Endothelial cell of umbilical vein (primary cell): ENCODE data around the gene UBL5. TPM values are rescaled to one million over a fixed set of nuclear protein-coding genes. Genes with fewer than 3 reads are reported as not detected.

Experiments
- BruUV-seq: library from RNA; stranded (reverse); fragments of 400-500 nt; replicated peaks from 2 replicates; lab custom pipeline; 2021; lab: Mats Ljungman, UMichigan
- CTCF ChIA-PET: fragments of 300-600, 350-600 bp; sonication (Branson Sonifier 250); formaldehyde crosslinking; loops from one replicate; lab custom pipeline; 2021; ENCODE audit warnings: antibody characterized with exemption, inconsistent platforms; lab: Charles Lee
- POLR2A ChIA-PET: fragments of 300-600, 350-600 bp; sonication (Branson Sonifier 250); formaldehyde crosslinking; loops from one replicate; lab custom pipeline; 2021; ENCODE audit warnings: antibody characterized with exemption, inconsistent platforms; lab: Charles Lee
- DNase-seq: peaks from one replicate; pipeline ENCODE4 v3.0.0-alpha.2; 2011; ENCODE audit warnings: low read depth, low spot score
- FAIRE-seq: peaks from 2 replicates; lab custom pipeline; 2011; peaks lifted over from hg19 to GRCh38; lab: Jason Lieb, UNC
- H2AFZ ChIP-seq: 2 replicates; pipeline ENCODE4 v1.6.0; 2012; ENCODE audit warnings: low read depth, low read length, control low read depth, inconsistent platforms
- H3K27ac ChIP-seq: 2 replicates; pipeline ENCODE4 v1.5.1; 2011; ENCODE audit warnings: low read depth, mild to moderate bottlenecking, control low read depth, low read length, moderate library complexity; ENCODE audit not compliant: insufficient read depth
- H3K27me3 ChIP-seq, 2 experiments: 2 replicates each; pipeline versions ENCODE4 v1.6.0 to v1.6.1; 2011; ENCODE audit warnings: low read length in 2 of 2, mixed read lengths in 1 of 2; ENCODE audit not compliant: control insufficient read depth in 2 of 2, insufficient read depth in 2 of 2
- H3K36me3 ChIP-seq, 2 experiments: 2 replicates in 1 of 2; 3 replicates in 1 of 2; pipeline ENCODE4 v1.5.1; 2011; ENCODE audit warnings: low read length in 2 of 2, mild to moderate bottlenecking in 1 of 2, moderate library complexity in 1 of 2; ENCODE audit not compliant: control insufficient read depth in 2 of 2, insufficient read depth in 2 of 2; ENCODE audit errors: extremely low read depth in 1 of 2
- H3K4me1 ChIP-seq: 3 replicates; pipeline ENCODE4 v1.5.1; 2011; ENCODE audit warnings: mild to moderate bottlenecking, low read length; ENCODE audit not compliant: control insufficient read depth, insufficient read depth; ENCODE audit errors: extremely low read depth
- H3K4me2 ChIP-seq: 2 replicates; pipeline ENCODE4 v1.6.1; 2011; ENCODE audit warnings: low read length, control low read depth, mixed read lengths; ENCODE audit not compliant: insufficient read depth
- H3K4me3 ChIP-seq, 3 experiments: fragments of 200-600 bp in 1 of 3; sonication (generic), shearing (Covaris generic) in 1 of 3; replicated peaks in 1 of 3; 2 replicates each; pipeline ENCODE4 v1.5.1; 2011 to 2016; ENCODE audit warnings: control low read depth in 3 of 3, low read length in 3 of 3, mild to moderate bottlenecking in 2 of 3, inconsistent platforms in 1 of 3, low read depth in 1 of 3, moderate library complexity in 1 of 3; ENCODE audit not compliant: insufficient read depth in 1 of 3
- H3K79me2 ChIP-seq: 2 replicates; pipeline ENCODE4 v1.6.0; 2012; ENCODE audit warnings: low read length, inconsistent platforms; ENCODE audit not compliant: control insufficient read depth, insufficient read depth
- H3K9ac ChIP-seq: replicated peaks from 2 replicates; pipeline ENCODE3; 2011; ENCODE audit warnings: low read length, control low read depth; ENCODE audit not compliant: insufficient read depth; ENCODE audit errors: extremely low read depth
- H3K9me1 ChIP-seq: replicated peaks from 3 replicates; pipeline ENCODE4 v1.6.0; 2011; ENCODE audit warnings: mild to moderate bottlenecking, low read length; ENCODE audit not compliant: control insufficient read depth, insufficient read depth; ENCODE audit errors: extremely low read depth
- H3K9me3 ChIP-seq: replicated peaks from 2 replicates; pipeline ENCODE4 v1.5.1; 2012; ENCODE audit warnings: low read length, inconsistent platforms; ENCODE audit not compliant: control insufficient read depth, insufficient read depth
- H4K20me1 ChIP-seq: replicated peaks from 2 replicates; pipeline ENCODE3; 2011; ENCODE audit warnings: mild to moderate bottlenecking, low read length; ENCODE audit not compliant: control insufficient read depth, insufficient read depth; ENCODE audit errors: extremely low read depth
- FOS ChIP-seq: IDR thresholded peaks from 2 replicates; pipeline ENCODE4 v1.6.1; 2011; ENCODE audit warnings: mild to moderate bottlenecking, low read length, moderate library complexity, borderline replicate concordance; ENCODE audit not compliant: insufficient read depth
- JUN ChIP-seq: IDR thresholded peaks from 2 replicates; pipeline ENCODE4 v1.6.1; 2011; ENCODE audit warnings: borderline replicate concordance, low read depth; ENCODE audit not compliant: insufficient read length, insufficient read depth
- POLR2A ChIP-seq: IDR thresholded peaks from 2 replicates; pipeline ENCODE4 v1.6.1; 2012; ENCODE audit warnings: low read depth, mild to moderate bottlenecking, control low read depth, low read length
- POLR2AphosphoS5 ChIP-seq: IDR thresholded peaks from 2 replicates; pipeline ENCODE4 v1.6.1; 2012; ENCODE audit warnings: low read depth, mild to moderate bottlenecking, control low read depth, low read length, moderate library complexity; ENCODE audit not compliant: insufficient read depth
- dilution Hi-C: fragments of 300-500 bp; cut with MboI; formaldehyde crosslinking; loops from one replicate; pipeline ENCODE4 v1.15.0; 2019; ENCODE audit warnings: low sequenced_read_pairs; ENCODE audit not compliant: extremely low pct_ligation_motif_present
- intact Hi-C: fragments of 100-400 bp; cut with micrococcal nuclease; formaldehyde crosslinking; loops from one replicate; pipeline ENCODE4 v1.10.0; 2022
- polyA plus RNA-seq, 4 experiments: library from polyadenylated mRNA; depleted of rRNA in 3 of 4; stranded (reverse) in 3 of 4; unstranded in 1 of 4; fragments of >200 nt; gene quantifications; 2 replicates each; pipeline versions ENCODE4 v1.2.1 to v1.2.3, GENCODE V29; 2011 to 2012; ENCODE audit warnings: missing spikeins in 1 of 4
- total RNA-seq: library from RNA; stranded (reverse); gene quantifications from 2 replicates; pipeline ENCODE4 v1.2.3, GENCODE V29; 2021
- TF ChIP-seq, protein P1 (sequence below), 2 donors: IDR thresholded peaks; 1 replicate in 1 of 2; 2 replicates in 1 of 2; pipeline ENCODE4 v1.5.1; 2011; ENCODE audit warnings: low read length in 2 of 2, mild to moderate bottlenecking in 2 of 2, moderate library complexity in 2 of 2, control low read depth in 1 of 2, inconsistent platforms in 1 of 2, low read depth in 1 of 2; ENCODE audit not compliant: insufficient read depth in 1 of 2; ENCODE audit errors: extremely low read depth in 1 of 2
- TF ChIP-seq, protein P2 (sequence below): IDR thresholded peaks from 2 replicates; pipeline ENCODE4 v1.6.1; 2011; ENCODE audit not compliant: insufficient read depth, insufficient read length

UBL5 gene
- total and polyA plus RNA-seq, 2 donors (not counting 3 experiments of a cell fraction or from before 2014, with no cell fraction given) = 351 to 1,226 TPM

DNA sequence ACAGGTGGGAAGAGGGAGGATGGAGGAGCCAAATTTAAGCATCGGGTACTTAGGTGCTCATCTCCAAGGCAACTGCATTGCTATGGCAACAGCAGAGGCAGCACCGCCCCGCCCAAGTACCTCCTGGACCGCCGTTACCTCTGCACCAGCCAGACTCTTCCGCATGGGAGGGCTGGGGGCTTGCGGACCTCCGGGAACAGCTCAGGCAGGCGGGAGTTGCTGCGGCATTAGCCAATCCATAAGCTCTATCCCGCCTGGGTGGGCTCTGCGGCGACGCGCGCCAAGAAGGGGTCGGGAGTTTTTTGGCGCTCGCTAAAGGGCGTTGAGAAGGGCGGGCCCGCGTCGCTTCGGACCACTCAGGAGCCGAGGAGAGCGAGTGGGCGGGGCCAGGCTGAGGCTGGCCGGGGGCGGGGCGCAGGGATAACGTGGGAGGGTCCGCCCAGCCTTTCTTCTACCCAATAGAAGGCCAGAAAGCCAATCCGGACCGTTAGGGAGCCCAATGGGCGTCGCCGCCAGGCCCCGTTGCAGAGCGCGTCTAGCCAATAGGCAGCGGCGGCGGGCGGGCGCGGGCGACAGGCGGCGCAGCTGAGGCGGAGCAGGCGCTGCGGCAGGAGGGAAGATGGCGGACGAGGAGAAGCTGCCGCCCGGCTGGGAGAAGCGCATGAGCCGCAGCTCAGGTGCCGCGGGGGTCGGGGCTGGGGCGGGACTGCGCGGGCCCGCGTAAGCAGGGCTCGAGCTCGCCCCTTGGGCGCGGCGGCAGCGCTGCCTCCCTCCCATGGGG lies 7.2 kb downstream of the UBL5 start, which contains the start of gene PIN1:
Gene PIN1 (plus strand): TSS at position 593 of the 781 bp plus-strand sequence. CDS start 27 bp downstream, at position 620.
- Histone ChIP-seq H3K79me2 (peaks cover 21% of the 10 kb centered on the region), H3K9ac (peak within 1 kb of the TSS; percentile 71), H3K4me2 (peak within 1 kb of the TSS; percentile 95), H3K27ac (no peak within 1 kb of the TSS), H3K27me3 (no peaks in the 10 kb centered on the region), H3K9me1 (no peaks in the 10 kb centered on the region), H3K9me3 (no peaks in the 10 kb centered on the region), H3K36me3 (peaks cover 1 to 3% of the 10 kb centered on the region in 2 experiments), H2AFZ (peak within 1 kb of the TSS; percentile 66), H3K4me1 (peaks cover 9% of the 10 kb centered on the region), H3K4me3 (peak within 1 kb of the TSS; percentile 80 to 87 (median 86)), H4K20me1 (no peaks in the 10 kb centered on the region)
- POLR2A ChIA-PET = no interaction called here
- intact Hi-C loops (loop anchor here (1.0 kb wide), 1 partner anchor 16 kb away; the partner anchor contains the start of gene FBXL12), dilution Hi-C loops (no loop called here)
- CTCF ChIA-PET = interaction anchor here (1.0 to 1.4 kb wide), 2 partner anchors 10 to 36 kb away, joined by 4 read pairs; no protein-coding TSS in a partner anchor
- BruUV-seq = no TSS peak
- DNase-seq (peak; percentile 99), FAIRE-seq (peak; percentile 95)
- TF ChIP-seq POLR2AphosphoS5 (peak; percentile 65), JUN (no peak), FOS (no peak), POLR2A (peak; percentile 27)
- TF ChIP-seq, protein P1, sequence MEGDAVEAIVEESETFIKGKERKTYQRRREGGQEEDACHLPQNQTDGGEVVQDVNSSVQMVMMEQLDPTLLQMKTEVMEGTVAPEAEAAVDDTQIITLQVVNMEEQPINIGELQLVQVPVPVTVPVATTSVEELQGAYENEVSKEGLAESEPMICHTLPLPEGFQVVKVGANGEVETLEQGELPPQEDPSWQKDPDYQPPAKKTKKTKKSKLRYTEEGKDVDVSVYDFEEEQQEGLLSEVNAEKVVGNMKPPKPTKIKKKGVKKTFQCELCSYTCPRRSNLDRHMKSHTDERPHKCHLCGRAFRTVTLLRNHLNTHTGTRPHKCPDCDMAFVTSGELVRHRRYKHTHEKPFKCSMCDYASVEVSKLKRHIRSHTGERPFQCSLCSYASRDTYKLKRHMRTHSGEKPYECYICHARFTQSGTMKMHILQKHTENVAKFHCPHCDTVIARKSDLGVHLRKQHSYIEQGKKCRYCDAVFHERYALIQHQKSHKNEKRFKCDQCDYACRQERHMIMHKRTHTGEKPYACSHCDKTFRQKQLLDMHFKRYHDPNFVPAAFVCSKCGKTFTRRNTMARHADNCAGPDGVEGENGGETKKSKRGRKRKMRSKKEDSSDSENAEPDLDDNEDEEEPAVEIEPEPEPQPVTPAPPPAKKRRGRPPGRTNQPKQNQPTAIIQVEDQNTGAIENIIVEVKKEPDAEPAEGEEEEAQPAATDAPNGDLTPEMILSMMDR (IDR thresholded peaks at IDR 0.05; ENCODE audit: extremely low read depth in 1 of 2, insufficient read depth in 1 of 2, low read depth in 1 of 2, low read length in 2 of 2) = peak; percentile 52 to 66
- TF ChIP-seq, protein P2, sequence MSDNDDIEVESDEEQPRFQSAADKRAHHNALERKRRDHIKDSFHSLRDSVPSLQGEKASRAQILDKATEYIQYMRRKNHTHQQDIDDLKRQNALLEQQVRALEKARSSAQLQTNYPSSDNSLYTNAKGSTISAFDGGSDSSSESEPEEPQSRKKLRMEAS = peak; percentile 39
